ENCODE measurements around the gene CAMK2G. TPM values are rescaled to one million over a fixed set of nuclear protein-coding genes. Genes with fewer than 3 reads are reported as not detected.

CAMK2G gene
- polyA plus RNA-seq, 3 donors = 19.8 to 22.6 (median 21.7) TPM

GRCh38 chr10:73865459-73866442 is 8.6 kb downstream of the CAMK2G start:
- no peak for DNase-seq (ENCODE audit: low read depth in 3 of 3, low spot score in 2 of 3)

- no peak for DNase-seq (ENCODE audit: low read depth in 3 of 3, low spot score in 2 of 3)
Measured at GRCh38 chr10:73865107-73865458, 9.3 kb downstream of the CAMK2G start.

- no peak for DNase-seq (ENCODE audit: low read depth in 3 of 3, low spot score in 2 of 3)
Measured at GRCh38 chr10:73864229-73864628, 10.1 kb downstream of the CAMK2G start.

- DNase-seq (ENCODE audit: low read depth in 3 of 3, low spot score in 2 of 3) = no peak
Measured at GRCh38 chr10:73863039-73863817, 11.1 kb downstream of the CAMK2G start.

GRCh38 chr10:73862011-73862410 is 12.3 kb downstream of the CAMK2G start:
- no peak for DNase-seq (ENCODE audit: low read depth in 3 of 3, low spot score in 2 of 3)

- no peak for DNase-seq (ENCODE audit: low read depth in 3 of 3, low spot score in 2 of 3)
Measured at GRCh38 chr10:73859784-73860491, 14.4 kb downstream of the CAMK2G start.

GRCh38 chr10:73859428-73859783 is 14.9 kb downstream of the CAMK2G start:
- no peak for DNase-seq (ENCODE audit: low read depth in 3 of 3, low spot score in 2 of 3)

GRCh38 chr10:73858750-73859427 is 15.5 kb downstream of the CAMK2G start:
- DNase-seq (ENCODE audit: low read depth in 3 of 3, low spot score in 2 of 3) = no peak

GRCh38 chr10:73858013-73858708 is 16.2 kb downstream of the CAMK2G start:
- no peak for DNase-seq (ENCODE audit: low read depth in 3 of 3, low spot score in 2 of 3)

GRCh38 chr10:73857446-73857845 is 16.9 kb downstream of the CAMK2G start:
- no peak for DNase-seq (ENCODE audit: low read depth in 3 of 3, low spot score in 2 of 3)

- no peak for DNase-seq (ENCODE audit: low read depth in 3 of 3, low spot score in 2 of 3)
Measured at GRCh38 chr10:73856261-73856660, 18.1 kb downstream of the CAMK2G start.

- DNase-seq (ENCODE audit: low read depth in 3 of 3, low spot score in 2 of 3) = no peak
Measured at GRCh38 chr10:73855413-73855812, 18.9 kb downstream of the CAMK2G start.

GRCh38 chr10:73854310-73854709 is 20.0 kb downstream of the CAMK2G start:
- DNase-seq (ENCODE audit: low read depth in 3 of 3, low spot score in 2 of 3) = no peak

GRCh38 chr10:73853196-73853595 is 21.2 kb downstream of the CAMK2G start:
- no peak for DNase-seq (ENCODE audit: low read depth in 3 of 3, low spot score in 2 of 3)

- DNase-seq (ENCODE audit: low read depth in 3 of 3, low spot score in 2 of 3) = no peak
Measured at GRCh38 chr10:73850863-73851461, 23.4 kb downstream of the CAMK2G start.

GRCh38 chr10:73850211-73850610 is 24.1 kb downstream of the CAMK2G start:
- no peak for DNase-seq (ENCODE audit: low read depth in 3 of 3, low spot score in 2 of 3)

GRCh38 chr10:73848821-73849489 is 25.4 kb downstream of the CAMK2G start:
- DNase-seq (ENCODE audit: low read depth in 3 of 3, low spot score in 2 of 3) = peak; percentile 45 to 51 (median 48)

- no peak for DNase-seq (ENCODE audit: low read depth in 3 of 3, low spot score in 2 of 3)
Measured at GRCh38 chr10:73847031-73847430, 27.3 kb downstream of the CAMK2G start.

- DNase-seq (ENCODE audit: low read depth in 3 of 3, low spot score in 2 of 3) = no peak
Measured at GRCh38 chr10:73843261-73843660, 31.1 kb downstream of the CAMK2G start.

Data from right renal cortex interstitium (tissue), 3 donors.